Aortic smooth muscle cell (primary cell): Measurements from ENCODE around the gene ZNF184. TPM values are rescaled to one million over a fixed set of nuclear protein-coding genes. Genes with fewer than 3 reads are reported as not detected.

ENCODE experiments used
- total RNA-seq: library from RNA; depleted of rRNA; stranded (reverse); fragments of >200 nt; gene quantifications from 2 replicates; pipeline ENCODE4 v1.2.3, GENCODE V29; 2014

ZNF184 gene
- 8.1 and 8.7 TPM in 2 replicates for total RNA-seq

GRCh38 chr6:27472617-27473400 is at the start of gene ZNF184:
Gene ZNF184 (minus strand): TSS chr6:27473105. CDS start chr6:27472294, 811 bp downstream.

Other genes starting within 250 kb of the ZNF184 start
- gene PRSS16, start 225.4 kb downstream of the ZNF184 start, total RNA-seq: not detected in 2 replicates
- gene POM121L2, start 160.8 kb downstream of the ZNF184 start, total RNA-seq: not detected in 2 replicates
- gene ZNF391, start 84.3 kb downstream of the ZNF184 start, total RNA-seq: 0.13 and 0.56 TPM in 2 replicates